GM12891 (cell line): ENCODE measurements around the gene ZCCHC24.

Source experiments
- PAX5 ChIP-seq: IDR thresholded peaks from 2 replicates; pipeline ENCODE4 v1.6.1; 2011; ENCODE audit warnings: low read length, moderate library complexity, mild to moderate bottlenecking; ENCODE audit not compliant: insufficient read depth, severe bottlenecking
- POLR2A ChIP-seq: IDR thresholded peaks from 2 replicates; pipeline ENCODE4 v1.6.1; 2011; ENCODE audit warnings: low read depth, low read length, control low read depth
- POLR2AphosphoS5 ChIP-seq: IDR thresholded peaks from 2 replicates; pipeline ENCODE4 v1.6.1; 2011; ENCODE audit warnings: low read depth, low read length, control low read depth
- SPI1 ChIP-seq: IDR thresholded peaks from 2 replicates; pipeline ENCODE4 v1.6.1; 2011; ENCODE audit warnings: low read depth, low read length, control low read depth
- TAF1 ChIP-seq: IDR thresholded peaks from 2 replicates; pipeline ENCODE4 v1.6.1; 2011; ENCODE audit warnings: low read depth, low read length, control low read depth

DNA sequence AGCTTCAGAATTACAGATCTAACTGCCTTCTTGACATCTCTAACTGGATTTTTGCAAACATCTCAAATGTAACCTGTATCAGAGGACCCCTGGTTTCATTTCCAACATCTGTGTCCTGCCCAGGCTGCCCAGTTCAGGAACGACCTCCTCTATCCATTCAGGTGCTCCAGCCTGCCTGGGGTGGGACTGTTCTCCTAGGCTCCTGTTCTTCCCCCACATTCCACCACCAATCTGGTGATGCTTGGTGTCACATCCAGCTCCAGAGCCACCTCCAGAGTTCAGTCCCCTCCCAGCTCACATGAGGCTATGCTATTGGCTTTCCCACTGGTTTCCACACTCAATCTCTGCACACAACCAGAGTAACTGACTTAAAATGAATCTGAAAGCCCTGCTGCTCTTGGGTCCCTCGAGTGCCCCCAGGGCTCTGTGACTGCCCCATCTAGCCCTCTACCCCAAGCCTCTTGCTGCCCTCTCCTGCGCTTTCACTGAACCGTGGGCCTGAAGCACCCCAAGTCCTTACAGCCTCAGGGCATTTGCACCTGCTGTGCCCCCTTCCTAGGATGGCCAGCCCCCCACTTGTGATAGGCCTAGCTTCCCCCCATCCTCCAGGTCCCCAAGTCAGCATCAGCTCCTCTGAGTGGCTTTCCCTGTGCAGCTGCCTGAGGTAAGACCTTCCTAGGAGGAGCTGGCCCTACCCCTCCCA lies 52.1 kb downstream of the ZCCHC24 start:
- TF ChIP-seq POLR2A = no peak
- no peak for TF ChIP-seq SPI1
- TF ChIP-seq TAF1 = no peak
- TF ChIP-seq POLR2AphosphoS5 = no peak
- no peak for TF ChIP-seq PAX5
